Fibroblast of lung (primary cell): ENCODE data around the gene LCN9. TPM values are rescaled to one million over a fixed set of nuclear protein-coding genes. Genes with fewer than 3 reads are reported as not detected.

ENCODE experiments used
- DNase-seq, 2 donors: peaks; one replicate each; pipeline versions ENCODE4 v3.0.0 to v3.0.0-alpha.2; 2010; ENCODE audit warnings: low read depth in 2 of 2
- H2AFZ ChIP-seq: 2 replicates; pipeline ENCODE4 v1.5.1; 2012; ENCODE audit warnings: low read length, control low read depth, inconsistent platforms
- H3K27ac ChIP-seq: 2 replicates; pipeline ENCODE4 v1.5.1; 2011; ENCODE audit warnings: low read length, control low read depth; ENCODE audit not compliant: insufficient read depth
- H3K27me3 ChIP-seq: 2 replicates; pipeline ENCODE4 v1.5.1; 2011; ENCODE audit warnings: mild to moderate bottlenecking, low read length; ENCODE audit not compliant: control insufficient read depth, insufficient read depth
- H3K36me3 ChIP-seq: 2 replicates; pipeline ENCODE4 v1.5.1; 2011; ENCODE audit warnings: low read length; ENCODE audit not compliant: control insufficient read depth, insufficient read depth
- H3K4me1 ChIP-seq: 2 replicates; pipeline ENCODE4 v1.5.1; 2011; ENCODE audit warnings: low read length; ENCODE audit not compliant: control insufficient read depth, insufficient read depth; ENCODE audit errors: extremely low read depth
- H3K4me2 ChIP-seq: 2 replicates; pipeline ENCODE4 v1.5.1; 2011; ENCODE audit warnings: low read length, control low read depth; ENCODE audit not compliant: insufficient read depth; ENCODE audit errors: extremely low read depth
- H3K4me3 ChIP-seq, 4 experiments: fragments of 200-600 bp in 1 of 4; sonication (generic) in 1 of 4; replicated peaks in 1 of 4; 2 replicates each; pipeline ENCODE4 v1.5.1; 2011 to 2016; ENCODE audit warnings: low read length in 4 of 4, low read depth in 3 of 4, mild to moderate bottlenecking in 3 of 4, control low read depth in 2 of 4, inconsistent platforms in 1 of 4, mixed read lengths in 1 of 4; ENCODE audit not compliant: insufficient read depth in 1 of 4; ENCODE audit errors: control extremely low read depth in 1 of 4
- H3K79me2 ChIP-seq: 2 replicates; pipeline ENCODE4 v1.5.1; 2012; ENCODE audit warnings: mild to moderate bottlenecking, low read length, inconsistent platforms; ENCODE audit not compliant: control insufficient read depth, insufficient read depth
- H3K9ac ChIP-seq: 2 replicates; pipeline ENCODE4 v1.5.1; 2011; ENCODE audit warnings: mild to moderate bottlenecking, low read length, control low read depth; ENCODE audit not compliant: insufficient read depth
- H3K9me3 ChIP-seq: 2 replicates; pipeline ENCODE4 v1.5.1; 2012; ENCODE audit warnings: low read depth, low read length; ENCODE audit not compliant: control insufficient read depth, insufficient read depth
- H4K20me1 ChIP-seq: 2 replicates; pipeline ENCODE4 v1.5.1; 2011; ENCODE audit warnings: low read length; ENCODE audit not compliant: control insufficient read depth, insufficient read depth; ENCODE audit errors: extremely low read depth
- EZH2 ChIP-seq: IDR thresholded peaks from 2 replicates; pipeline ENCODE4 v1.5.1; 2012; ENCODE audit warnings: low read length, control low read depth, mild to moderate bottlenecking; ENCODE audit errors: missing control alignments
- polyA plus RNA-seq, 2 donors: library from polyadenylated mRNA; depleted of rRNA in 1 of 2; stranded (reverse) in 1 of 2; unstranded in 1 of 2; fragments of >200 nt; gene quantifications; 2 replicates each; pipeline ENCODE4 v1.2.1, GENCODE V29; 2011 to 2012; ENCODE audit warnings: missing spikeins in 1 of 2
- total RNA-seq: library from RNA; depleted of rRNA; stranded (reverse); fragments of >200 nt; gene quantifications from 2 replicates; pipeline ENCODE4 v1.2.1, GENCODE V29; 2014
- TF ChIP-seq, protein P1 (sequence below), 2 donors: IDR thresholded peaks in 1 of 2; conservative IDR thresholded peaks in 1 of 2; 1 replicate in 1 of 2; 2 replicates in 1 of 2; pipeline ENCODE4 v1.5.1; 2011 to 2012; ENCODE audit warnings: low read length in 2 of 2, control low read depth in 1 of 2, inconsistent platforms in 1 of 2, low read depth in 1 of 2, mild to moderate bottlenecking in 1 of 2

Gene LCN9
- total and polyA plus RNA-seq, 2 donors (not counting 1 experiment from before 2014, with no cell fraction given): not detected

DNA sequence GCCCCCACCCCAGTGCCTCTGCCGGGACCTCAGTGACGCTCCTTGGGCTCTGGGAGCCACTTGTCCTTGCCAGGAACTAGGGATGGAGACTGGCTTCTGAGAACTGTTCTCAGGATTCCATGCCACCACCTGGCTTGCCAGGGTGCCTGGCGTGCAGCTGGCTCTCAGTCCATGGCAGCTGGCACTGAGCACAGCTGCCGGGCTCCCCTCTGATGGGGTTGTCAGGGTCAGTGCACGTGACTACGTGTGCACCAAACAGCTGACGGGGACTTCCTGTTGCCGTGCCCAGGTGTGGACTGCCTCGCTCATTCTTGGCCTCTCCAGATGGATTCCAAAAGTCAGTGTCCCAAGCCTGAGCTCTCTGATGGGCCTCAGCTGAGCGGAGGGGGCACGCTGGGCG is 48.3 kb downstream of the LCN9 start:
- Histone ChIP-seq H3K27me3 (peaks cover 8% of the 10 kb centered on the region), H3K4me3 (no peak overlapping the region), H3K4me1 (no peaks in the 10 kb centered on the region), H3K27ac (no peak overlapping the region), H2AFZ (no peak overlapping the region), H3K9me3 (no peaks in the 10 kb centered on the region), H4K20me1 (no peaks in the 10 kb centered on the region), H3K4me2 (no peak overlapping the region), H3K9ac (no peak overlapping the region), H3K79me2 (no peaks in the 10 kb centered on the region), H3K36me3 (no peaks in the 10 kb centered on the region)
- TF ChIP-seq, protein P1, sequence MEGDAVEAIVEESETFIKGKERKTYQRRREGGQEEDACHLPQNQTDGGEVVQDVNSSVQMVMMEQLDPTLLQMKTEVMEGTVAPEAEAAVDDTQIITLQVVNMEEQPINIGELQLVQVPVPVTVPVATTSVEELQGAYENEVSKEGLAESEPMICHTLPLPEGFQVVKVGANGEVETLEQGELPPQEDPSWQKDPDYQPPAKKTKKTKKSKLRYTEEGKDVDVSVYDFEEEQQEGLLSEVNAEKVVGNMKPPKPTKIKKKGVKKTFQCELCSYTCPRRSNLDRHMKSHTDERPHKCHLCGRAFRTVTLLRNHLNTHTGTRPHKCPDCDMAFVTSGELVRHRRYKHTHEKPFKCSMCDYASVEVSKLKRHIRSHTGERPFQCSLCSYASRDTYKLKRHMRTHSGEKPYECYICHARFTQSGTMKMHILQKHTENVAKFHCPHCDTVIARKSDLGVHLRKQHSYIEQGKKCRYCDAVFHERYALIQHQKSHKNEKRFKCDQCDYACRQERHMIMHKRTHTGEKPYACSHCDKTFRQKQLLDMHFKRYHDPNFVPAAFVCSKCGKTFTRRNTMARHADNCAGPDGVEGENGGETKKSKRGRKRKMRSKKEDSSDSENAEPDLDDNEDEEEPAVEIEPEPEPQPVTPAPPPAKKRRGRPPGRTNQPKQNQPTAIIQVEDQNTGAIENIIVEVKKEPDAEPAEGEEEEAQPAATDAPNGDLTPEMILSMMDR (conservative IDR thresholded peaks at IDR 0.05 in 1 of 2, IDR thresholded peaks at IDR 0.05 in 1 of 2; ENCODE audit: low read depth in 1 of 2, low read length in 2 of 2): no peak
- no peak for TF ChIP-seq EZH2
- DNase-seq: no peak

DNA sequence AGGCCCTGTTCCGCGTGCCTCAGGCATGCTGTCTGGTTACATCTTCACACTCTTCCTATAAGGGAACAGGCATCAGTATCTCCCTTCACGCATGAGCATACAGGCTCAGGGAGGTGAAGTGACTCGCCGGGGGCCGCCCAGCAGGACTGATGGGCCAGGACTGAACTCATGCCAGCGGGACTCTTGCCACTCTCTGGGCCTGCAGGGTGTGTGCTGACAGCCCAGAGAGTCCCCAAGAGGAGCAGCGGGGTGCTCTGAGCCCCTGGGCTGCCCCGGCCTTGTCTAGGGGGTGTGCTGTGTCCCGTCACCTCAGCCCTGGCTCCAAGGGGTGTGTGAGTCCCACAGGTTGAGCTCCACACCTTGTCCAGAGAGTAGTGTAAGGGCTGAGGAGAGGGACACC is 48.8 kb downstream of the LCN9 start:
- TF ChIP-seq, protein P1 (conservative IDR thresholded peaks at IDR 0.05 in 1 of 2, IDR thresholded peaks at IDR 0.05 in 1 of 2; ENCODE audit: low read depth in 1 of 2, low read length in 2 of 2): no peak
- no peak for TF ChIP-seq EZH2
- Histone ChIP-seq H3K36me3 (no peaks in the 10 kb centered on the region), H3K4me2 (no peak overlapping the region), H4K20me1 (no peaks in the 10 kb centered on the region), H3K79me2 (no peaks in the 10 kb centered on the region), H3K9me3 (no peaks in the 10 kb centered on the region), H3K27me3 (peaks cover 8% of the 10 kb centered on the region), H3K9ac (no peak overlapping the region), H3K4me3 (no peak overlapping the region), H2AFZ (no peak overlapping the region), H3K4me1 (no peaks in the 10 kb centered on the region), H3K27ac (no peak overlapping the region)
- no peak for DNase-seq

DNA sequence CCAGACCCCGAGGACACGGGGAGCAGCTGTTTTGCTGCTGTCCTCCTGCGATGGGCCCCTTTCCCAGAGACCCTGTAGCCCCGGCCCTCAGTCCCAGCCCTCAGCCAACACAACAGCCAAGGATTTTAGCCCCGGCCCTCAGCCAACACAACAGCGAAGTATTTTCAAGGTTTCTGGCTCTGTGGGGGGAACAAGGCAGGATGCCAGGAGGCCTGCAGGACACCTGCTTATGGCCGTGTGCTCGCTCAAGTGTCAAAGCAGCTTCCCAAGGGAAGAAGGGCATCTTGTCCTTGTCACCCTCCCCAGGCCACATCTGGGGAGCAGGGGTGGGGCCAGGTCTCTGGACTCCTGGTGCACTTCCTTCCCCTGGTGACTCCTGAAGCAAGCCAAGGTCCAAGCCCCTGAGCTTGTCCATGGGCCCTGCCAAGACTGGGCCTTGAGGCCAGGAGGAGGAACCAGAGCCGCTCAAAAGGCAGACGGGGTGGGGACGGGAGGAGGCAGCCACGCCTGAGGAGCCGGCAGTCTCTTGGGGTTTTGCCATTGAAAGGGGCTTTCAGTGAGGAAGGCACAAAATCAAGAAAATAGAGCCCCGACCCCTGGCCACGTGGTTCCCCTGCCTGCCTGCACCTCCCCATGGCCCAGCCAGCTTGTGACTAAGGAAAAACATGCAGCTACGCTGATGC is 49.6 kb downstream of the LCN9 start:
- no peak for TF ChIP-seq EZH2
- TF ChIP-seq, protein P1 (conservative IDR thresholded peaks at IDR 0.05 in 1 of 2, IDR thresholded peaks at IDR 0.05 in 1 of 2; ENCODE audit: low read depth in 1 of 2, low read length in 2 of 2): no peak
- H3K4me3 ChIP-seq: no peak overlapping the region
- no peak overlapping the region for H3K4me2 ChIP-seq
- H4K20me1 ChIP-seq: no peaks in the 10 kb centered on the region
- H3K9me3 ChIP-seq: no peaks in the 10 kb centered on the region
- H3K9ac ChIP-seq: no peak overlapping the region
- H3K4me1 ChIP-seq: no peaks in the 10 kb centered on the region
- H3K79me2 ChIP-seq: no peaks in the 10 kb centered on the region
- H2AFZ ChIP-seq: no peak overlapping the region
- peaks cover 8% of the 10 kb centered on the region for H3K27me3 ChIP-seq
- DNase-seq: no peak
- H3K27ac ChIP-seq: no peak overlapping the region
- H3K36me3 ChIP-seq: no peaks in the 10 kb centered on the region
